ENCODE results near the gene KHK.

GRCh38 chr2:27039426-27039825, 47.1 kb upstream of the KHK start:
- no peak for TF ChIP-seq CTCF (IDR thresholded peaks at IDR 0.05)
- no peak for TF ChIP-seq POLR2A (IDR thresholded peaks at IDR 0.05)

All from prostate gland (tissue), 2 donors.